Ovary (tissue), 3 donors: ENCODE data around the gene TNS4.

Experiments
- EP300 ChIP-seq: sonication (generic); formaldehyde crosslinking; IDR thresholded peaks from one replicate; pipeline ENCODE4 v1.6.1; 2017; ENCODE audit warnings: antibody characterized with exemption
- POLR2A ChIP-seq: fragments of 450-650 bp; IDR thresholded peaks from one replicate; pipeline ENCODE4 v1.6.1; 2017; ENCODE audit warnings: antibody characterized with exemption, mild to moderate bottlenecking, moderate library complexity
- TF ChIP-seq, protein P1 (sequence below), 3 donors: fragments of 450-650 bp in 2 of 3; fragments of 200-600 bp in 1 of 3; IDR thresholded peaks; one replicate each; pipeline versions ENCODE4 v1.5.1 to v1.8.0; 2016 to 2022; ENCODE audit warnings: antibody characterized with exemption in 3 of 3, mild to moderate bottlenecking in 1 of 3
- donor health status: DM: no; HTN: no; CAD: no.

DNA sequence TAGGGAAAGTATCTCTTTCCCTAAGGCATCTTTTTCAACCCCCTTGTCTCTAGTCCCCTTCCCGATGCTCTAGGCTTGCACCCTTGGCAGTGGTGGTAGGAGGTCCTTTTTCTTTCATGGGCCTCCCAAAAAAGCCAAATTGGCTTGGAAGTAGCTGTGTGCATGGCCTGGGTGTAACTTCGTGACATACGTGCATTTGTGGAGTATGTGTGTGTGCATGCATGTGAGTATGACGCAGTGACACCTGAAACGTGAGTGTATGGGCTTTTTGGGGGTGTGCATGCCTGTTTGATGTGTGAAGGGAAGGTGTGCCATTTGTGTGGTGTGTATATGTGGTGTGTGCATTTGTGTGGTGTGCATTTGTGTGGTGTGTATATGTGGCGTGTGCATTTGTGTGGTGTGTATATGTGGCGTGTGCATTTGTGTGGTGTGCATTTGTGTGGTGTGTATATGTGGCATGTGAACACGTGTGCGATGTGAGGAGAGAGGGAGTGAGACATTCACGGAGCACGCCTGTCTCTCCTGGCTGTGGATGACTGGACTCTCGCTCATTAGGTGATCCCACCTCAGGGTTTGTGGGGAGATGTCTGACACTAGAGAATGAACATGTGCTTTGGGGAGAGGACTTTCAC lies 42.5 kb downstream of the TNS4 start:
- TF ChIP-seq POLR2A = no peak
- TF ChIP-seq, protein P1, sequence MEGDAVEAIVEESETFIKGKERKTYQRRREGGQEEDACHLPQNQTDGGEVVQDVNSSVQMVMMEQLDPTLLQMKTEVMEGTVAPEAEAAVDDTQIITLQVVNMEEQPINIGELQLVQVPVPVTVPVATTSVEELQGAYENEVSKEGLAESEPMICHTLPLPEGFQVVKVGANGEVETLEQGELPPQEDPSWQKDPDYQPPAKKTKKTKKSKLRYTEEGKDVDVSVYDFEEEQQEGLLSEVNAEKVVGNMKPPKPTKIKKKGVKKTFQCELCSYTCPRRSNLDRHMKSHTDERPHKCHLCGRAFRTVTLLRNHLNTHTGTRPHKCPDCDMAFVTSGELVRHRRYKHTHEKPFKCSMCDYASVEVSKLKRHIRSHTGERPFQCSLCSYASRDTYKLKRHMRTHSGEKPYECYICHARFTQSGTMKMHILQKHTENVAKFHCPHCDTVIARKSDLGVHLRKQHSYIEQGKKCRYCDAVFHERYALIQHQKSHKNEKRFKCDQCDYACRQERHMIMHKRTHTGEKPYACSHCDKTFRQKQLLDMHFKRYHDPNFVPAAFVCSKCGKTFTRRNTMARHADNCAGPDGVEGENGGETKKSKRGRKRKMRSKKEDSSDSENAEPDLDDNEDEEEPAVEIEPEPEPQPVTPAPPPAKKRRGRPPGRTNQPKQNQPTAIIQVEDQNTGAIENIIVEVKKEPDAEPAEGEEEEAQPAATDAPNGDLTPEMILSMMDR (IDR thresholded peaks at IDR 0.05) = no peak
- TF ChIP-seq EP300 = no peak
